Omental fat pad (tissue), 4 donors: ENCODE data around the gene LHFPL2. TPM values are rescaled to one million over a fixed set of nuclear protein-coding genes. Genes with fewer than 3 reads are reported as not detected.

Source experiments
- ATAC-seq: fragments of 150-250 bp; one replicate; pipeline ENCODE4 v1.9.1; 2016; ENCODE audit warnings: mild to moderate bottlenecking, moderate library complexity; ENCODE audit not compliant: low FRiP score
- DNase-seq: peaks from one replicate; pipeline ENCODE4 v3.0.0-alpha.2; 2019; ENCODE audit warnings: low spot score
- total RNA-seq, 4 donors: library from RNA; depleted of rRNA; stranded (reverse); fragments of >200 nt; gene quantifications; one replicate each; pipeline ENCODE4 v1.1.0, GENCODE V29; 2016
- TF ChIP-seq, protein P1 (sequence below), 3 donors: fragments of 450-650 bp; IDR thresholded peaks; one replicate each; pipeline ENCODE4 v1.5.1; 2016 to 2017; ENCODE audit warnings: antibody characterized with exemption in 3 of 3, mild to moderate bottlenecking in 3 of 3, moderate library complexity in 2 of 3

Gene LHFPL2
- total RNA-seq, 4 donors from 2014 or later: 37.1 to 146 (median 45.9) TPM

DNA sequence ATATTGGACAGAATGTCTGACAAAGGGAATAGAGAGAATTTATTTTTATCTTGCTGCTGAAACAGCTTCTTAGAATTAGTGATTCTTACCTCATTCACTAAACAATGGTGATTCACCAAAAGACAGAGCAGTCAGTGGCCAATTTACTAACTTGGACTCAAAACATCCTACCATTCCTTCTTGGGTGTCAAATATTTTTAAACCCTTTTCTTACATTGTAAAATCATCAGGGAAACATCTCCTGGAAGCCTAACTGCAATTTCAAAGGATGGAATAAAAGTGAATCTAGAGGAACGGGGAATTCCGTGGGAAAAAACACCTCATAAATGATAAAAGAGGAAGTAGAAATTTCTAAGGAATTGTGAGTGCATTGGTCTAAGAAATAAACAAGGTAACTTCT is 97.7 kb downstream of the LHFPL2 start:
- DNase-seq (no peak), ATAC-seq (no peak)
- TF ChIP-seq, protein P1, sequence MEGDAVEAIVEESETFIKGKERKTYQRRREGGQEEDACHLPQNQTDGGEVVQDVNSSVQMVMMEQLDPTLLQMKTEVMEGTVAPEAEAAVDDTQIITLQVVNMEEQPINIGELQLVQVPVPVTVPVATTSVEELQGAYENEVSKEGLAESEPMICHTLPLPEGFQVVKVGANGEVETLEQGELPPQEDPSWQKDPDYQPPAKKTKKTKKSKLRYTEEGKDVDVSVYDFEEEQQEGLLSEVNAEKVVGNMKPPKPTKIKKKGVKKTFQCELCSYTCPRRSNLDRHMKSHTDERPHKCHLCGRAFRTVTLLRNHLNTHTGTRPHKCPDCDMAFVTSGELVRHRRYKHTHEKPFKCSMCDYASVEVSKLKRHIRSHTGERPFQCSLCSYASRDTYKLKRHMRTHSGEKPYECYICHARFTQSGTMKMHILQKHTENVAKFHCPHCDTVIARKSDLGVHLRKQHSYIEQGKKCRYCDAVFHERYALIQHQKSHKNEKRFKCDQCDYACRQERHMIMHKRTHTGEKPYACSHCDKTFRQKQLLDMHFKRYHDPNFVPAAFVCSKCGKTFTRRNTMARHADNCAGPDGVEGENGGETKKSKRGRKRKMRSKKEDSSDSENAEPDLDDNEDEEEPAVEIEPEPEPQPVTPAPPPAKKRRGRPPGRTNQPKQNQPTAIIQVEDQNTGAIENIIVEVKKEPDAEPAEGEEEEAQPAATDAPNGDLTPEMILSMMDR (IDR thresholded peaks at IDR 0.05): no peak

DNA sequence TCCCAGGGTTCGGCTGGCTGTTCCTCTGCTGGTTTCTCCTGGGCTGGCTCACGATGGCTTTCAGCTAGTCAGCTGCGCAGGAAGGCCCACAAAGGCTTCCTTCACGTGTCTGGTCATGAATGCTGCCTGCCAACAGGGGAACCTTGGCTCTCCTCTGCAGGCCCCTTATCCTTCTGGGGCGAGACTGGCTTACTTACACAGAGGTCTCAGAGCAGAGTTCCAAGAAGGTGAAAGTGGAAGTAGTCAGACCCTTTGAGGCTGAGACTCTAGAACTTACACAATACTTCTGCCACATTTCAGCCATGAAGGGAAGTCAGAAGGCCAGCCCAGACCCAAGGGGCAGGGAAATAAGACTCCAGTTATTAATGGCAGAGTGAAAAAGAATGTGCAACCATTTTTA is 99.5 kb downstream of the LHFPL2 start:
- TF ChIP-seq, protein P1 (IDR thresholded peaks at IDR 0.05): no peak
- ATAC-seq: no peak
- no peak for DNase-seq

DNA sequence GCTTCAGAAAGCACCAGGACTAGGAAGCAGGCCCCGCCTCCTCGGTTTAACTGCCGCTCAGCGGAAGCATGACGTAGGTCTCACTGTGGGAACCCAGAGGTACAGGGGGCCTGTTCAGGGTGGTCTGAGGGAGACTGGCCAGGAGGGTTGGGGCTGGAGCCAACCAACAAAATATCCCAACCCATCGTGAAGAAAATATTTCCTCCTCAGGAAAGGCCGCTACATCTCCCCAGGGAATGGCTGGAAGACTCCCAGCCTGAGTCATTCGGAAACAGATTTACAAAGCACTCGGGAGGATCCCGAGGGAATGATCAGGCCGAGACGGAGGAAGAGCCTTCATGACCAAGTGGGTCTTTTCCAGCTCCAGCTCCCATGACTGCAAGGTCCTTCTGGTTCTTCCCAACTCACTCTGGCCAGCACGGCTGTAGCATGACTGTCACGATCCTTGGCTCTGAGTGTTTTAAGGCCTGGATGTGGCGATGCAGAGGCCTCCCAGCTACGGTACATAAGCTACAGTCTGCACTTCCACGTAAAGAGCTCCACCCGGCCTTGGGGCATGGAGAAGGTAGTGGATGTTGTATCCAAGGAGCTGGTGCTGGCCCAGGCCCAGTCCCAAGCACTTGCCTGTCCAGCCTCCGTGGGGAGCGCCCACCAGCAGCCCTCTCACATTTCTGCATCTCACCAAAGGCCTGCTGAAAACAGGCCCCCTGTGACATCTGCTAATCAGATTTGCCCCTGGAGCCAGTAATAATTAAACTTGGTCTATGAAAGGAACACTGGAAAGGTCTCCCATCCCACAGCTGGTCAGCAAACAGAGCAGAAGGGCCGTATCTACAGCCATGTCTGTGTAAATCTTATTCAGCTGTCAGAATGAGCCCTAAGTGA is 100.6 kb downstream of the LHFPL2 start:
- DNase-seq (no peak), ATAC-seq (peak; percentile 68)
- TF ChIP-seq, protein P1 (IDR thresholded peaks at IDR 0.05): no peak

DNA sequence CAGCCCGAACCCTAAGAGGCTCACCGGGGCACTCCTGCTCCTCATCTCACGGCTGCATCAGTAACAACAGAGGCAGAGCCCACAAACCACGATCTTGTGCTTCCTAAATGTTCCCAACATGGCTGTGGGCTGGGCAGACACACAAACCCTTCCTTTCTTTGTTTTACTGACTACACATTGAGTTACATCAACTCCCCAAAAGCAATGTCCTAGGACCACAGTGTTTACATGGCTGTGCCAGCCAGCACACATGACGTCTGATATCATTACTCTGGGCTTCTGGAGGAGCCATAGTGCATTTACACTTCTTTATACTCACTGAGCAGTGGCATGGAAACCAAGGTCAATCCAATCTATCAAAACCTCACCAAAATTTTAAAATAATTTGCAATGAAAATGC is 101.4 kb downstream of the LHFPL2 start:
- no peak for DNase-seq
- no peak for ATAC-seq
- TF ChIP-seq, protein P1 (IDR thresholded peaks at IDR 0.05): no peak

DNA sequence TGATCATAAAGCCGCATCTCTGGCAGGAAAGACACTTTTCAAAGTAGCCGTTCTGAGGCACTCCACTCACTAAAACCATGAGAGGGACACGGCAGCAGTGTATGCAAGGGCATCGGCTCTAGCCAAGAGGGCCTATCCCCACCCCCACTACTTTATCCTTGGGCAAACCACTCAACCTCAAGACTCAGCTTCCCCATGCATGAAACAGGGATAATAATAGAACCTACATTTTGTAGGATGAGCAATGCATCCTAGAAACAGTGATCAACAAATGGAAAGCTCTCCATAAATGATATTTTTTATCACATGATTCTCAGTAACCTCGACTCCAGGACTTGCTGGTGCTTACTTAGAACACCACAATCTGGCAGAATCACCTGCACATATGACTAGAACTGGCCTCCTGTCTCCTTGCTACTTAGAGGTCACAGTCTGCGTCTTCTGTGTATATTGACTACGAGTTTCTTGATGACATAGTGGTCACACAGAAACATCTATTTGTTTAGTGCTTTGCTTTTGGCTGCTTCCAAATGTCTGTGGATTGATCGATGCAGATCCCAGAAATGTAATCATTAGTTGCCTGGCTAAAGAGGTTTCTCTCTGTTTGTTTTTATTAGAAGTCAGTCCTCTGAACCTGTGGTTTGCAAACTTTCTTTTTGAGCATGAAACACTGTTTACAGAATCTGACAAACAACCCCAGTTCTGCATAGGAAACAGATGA is 102.1 kb downstream of the LHFPL2 start:
- ATAC-seq (no peak), DNase-seq (no peak)
- TF ChIP-seq, protein P1 (IDR thresholded peaks at IDR 0.05): no peak

DNA sequence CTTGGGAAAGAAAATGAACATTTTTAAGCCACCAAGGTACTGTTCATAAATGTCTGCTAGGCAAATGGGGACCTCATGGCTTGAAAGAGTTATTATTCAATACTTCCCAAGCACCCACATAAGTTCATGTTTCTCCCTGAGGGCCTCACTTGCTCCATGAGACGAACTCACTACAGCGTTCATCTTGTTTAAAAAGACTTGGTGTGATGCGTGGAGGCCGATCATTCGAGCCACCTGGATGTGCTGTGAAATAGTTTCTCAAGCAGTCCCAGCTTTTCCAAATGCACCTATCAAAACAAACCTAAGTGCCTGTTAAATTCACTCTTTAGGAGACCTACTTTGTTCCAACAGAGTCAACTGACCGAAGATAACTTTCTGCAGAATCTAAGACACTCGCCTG is 103.2 kb downstream of the LHFPL2 start:
- TF ChIP-seq, protein P1 (IDR thresholded peaks at IDR 0.05): no peak
- DNase-seq: no peak
- no peak for ATAC-seq
